ENCODE measurements around the gene MED15.
"Not testable (repeated sequence)": the region's sequence is repeated elsewhere in the genome, so short reads cannot be mapped to it uniquely, and the experiment has no call there.

Gene MED15

GRCh38 chr22:20483143-20483506 is 24.3 kb upstream of the MED15 start:
- DNase-seq (ENCODE audit: low spot score): not testable (repeated sequence)

DNA sequence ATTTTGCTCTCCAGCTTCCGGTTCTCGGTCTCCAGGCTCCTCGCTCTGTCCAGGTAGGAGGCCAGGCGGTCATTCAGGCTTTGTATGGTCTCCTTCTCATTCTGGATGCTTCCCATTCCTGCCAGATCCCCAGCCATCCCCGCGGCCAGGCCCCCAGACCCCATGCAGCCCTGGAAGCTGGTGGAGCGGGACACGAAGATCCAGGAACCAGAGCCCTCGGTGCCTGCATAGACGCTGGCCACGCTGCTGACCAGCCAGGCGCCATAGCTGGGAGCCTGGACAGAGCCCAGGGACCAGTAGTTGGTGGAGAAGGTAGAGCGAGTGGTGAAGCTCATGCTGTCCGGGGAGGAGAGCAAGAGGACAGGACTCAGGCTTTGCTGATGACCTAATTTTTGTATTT is 23.6 kb upstream of the MED15 start:
- DNase-seq (ENCODE audit: low spot score): no peak

DNA sequence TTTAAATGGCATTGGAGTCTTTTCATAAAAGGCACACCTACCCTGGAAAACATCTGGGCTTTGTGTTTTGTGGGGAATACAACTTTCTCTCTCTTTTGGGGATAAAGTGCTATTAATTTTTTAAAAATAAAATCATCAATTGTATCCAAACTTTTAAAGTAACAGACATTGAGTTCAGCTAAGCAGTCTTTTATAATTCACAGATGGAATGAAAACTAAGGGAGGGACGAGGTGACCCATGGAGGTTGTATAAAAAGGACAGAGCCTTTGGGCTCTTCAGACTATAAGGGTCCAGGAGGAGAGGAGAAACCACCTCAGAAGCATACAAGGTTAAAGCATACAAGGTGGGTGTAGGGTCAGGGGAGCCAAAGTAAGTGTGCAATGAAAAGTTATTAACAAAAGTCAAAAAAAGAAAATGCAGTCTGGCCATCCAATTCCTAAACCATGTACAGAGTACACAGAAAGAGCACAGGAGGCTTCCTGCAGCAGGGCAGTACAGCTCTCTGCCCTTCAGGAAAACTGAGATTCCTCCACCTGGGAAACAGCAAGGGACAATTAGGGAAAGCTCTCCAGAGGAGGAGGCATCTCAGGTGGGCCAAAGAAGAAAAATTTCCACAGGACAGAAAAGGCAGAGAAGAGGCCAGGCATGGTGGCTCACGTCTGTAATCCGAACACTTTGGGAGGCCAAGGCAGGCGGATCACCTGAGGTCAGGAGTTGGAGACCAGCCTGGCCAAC is 22.3 kb upstream of the MED15 start:
- no peak for DNase-seq (ENCODE audit: low spot score)

DNA sequence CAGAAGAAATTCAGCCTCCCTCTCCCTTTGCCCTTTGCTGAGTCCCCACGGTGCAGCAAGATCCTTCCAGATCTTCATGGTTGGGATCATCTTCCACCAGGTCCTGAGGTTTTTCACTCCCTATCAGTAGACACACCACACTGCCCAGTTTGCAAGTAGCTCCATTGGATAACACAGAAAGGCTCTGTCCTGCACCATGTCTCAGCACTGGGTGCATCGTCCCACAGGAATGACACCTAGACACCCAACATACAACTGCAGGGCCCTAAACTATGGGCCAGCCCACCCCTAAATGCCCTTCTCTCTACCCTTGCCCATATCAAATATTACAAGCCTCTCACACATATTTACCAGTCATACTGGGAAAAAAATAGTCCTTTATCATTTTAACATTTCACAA is 21.2 kb upstream of the MED15 start:
- no peak for DNase-seq (ENCODE audit: low spot score)

DNA sequence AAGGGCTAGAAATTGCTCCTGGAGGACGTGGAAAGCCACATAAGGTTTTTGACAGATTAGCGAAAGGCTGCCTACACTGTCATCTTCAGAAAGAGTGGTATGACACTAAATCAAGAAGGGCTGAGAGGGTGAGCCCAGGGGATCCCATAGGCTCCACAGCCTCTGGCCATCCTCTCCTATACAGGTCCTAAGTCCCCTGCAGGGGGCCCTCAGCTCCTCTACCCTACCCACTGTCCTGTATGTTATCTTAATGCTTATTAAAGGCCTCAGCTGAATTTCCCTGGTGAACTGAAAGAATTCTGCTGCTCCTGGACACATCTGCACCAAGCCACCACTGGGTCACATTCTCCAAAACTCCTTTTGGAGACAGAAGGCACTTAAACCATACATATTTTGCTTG is 19.7 kb upstream of the MED15 start:
- DNase-seq (ENCODE audit: low spot score): no peak

DNA sequence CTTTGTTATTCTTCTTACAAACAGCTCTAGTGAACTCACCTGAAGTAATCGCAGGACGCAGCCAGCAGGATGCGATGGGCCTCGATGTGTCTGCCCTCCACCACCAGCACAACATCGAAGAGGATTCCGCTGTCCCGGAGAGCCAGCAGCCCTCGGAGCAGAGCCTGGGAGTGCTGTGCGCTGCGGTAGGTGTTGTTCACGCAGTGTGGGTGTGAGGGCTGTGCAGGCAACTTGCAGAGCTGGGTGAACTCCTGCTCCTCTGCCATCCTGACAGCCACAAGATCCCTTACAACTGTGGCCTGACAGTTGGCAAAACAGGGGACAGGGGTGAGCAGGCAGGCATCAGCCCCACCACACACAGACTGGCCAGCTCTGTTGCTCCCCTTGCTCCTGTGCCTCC is 18.5 kb upstream of the MED15 start:
- DNase-seq (ENCODE audit: low spot score): no peak

- no peak for DNase-seq (ENCODE audit: low spot score)
Measured at GRCh38 chr22:20490183-20490940, 17.0 kb upstream of the MED15 start.

- DNase-seq (ENCODE audit: low spot score): no peak
Measured at GRCh38 chr22:20490941-20491307, 16.5 kb upstream of the MED15 start.

- no peak for DNase-seq (ENCODE audit: low spot score)
Measured at GRCh38 chr22:20491346-20491745, 16.1 kb upstream of the MED15 start.

- DNase-seq (ENCODE audit: low spot score): peak; percentile 41
Measured at GRCh38 chr22:20494978-20495860, 12.2 kb upstream of the MED15 start, which contains the start of gene KLHL22. Gene KLHL22, minus strand, starts transcription at chr22:20495795. Its CDS starts 6,584 bp downstream, at chr22:20489211.

- peak; percentile 98 for DNase-seq (ENCODE audit: low spot score)
Measured at GRCh38 chr22:20495861-20496681, 11.3 kb upstream of the MED15 start.

DNA sequence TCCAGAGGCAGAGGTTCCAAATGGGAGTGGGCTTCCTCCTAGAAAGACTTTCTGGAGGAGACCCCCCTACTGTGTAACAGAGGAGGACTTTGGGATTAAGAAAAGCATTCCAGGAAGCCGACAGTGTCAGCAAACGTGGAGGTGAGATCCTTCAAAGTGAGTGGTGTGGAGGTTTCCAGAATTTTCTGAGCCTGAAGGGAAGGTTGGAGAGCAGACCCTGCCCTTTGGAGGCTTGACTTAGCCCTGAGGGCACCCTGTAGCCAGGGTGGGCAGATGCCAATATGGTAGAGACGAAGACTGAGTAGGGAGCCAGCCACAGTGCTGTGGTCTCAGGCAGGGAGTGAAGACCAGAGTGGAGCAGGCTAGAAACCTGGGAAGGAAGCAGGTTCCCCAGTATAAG is 10.0 kb upstream of the MED15 start:
- no peak for DNase-seq (ENCODE audit: low spot score)

- no peak for DNase-seq (ENCODE audit: low spot score)
Measured at GRCh38 chr22:20498913-20499312, 8.5 kb upstream of the MED15 start.

DNA sequence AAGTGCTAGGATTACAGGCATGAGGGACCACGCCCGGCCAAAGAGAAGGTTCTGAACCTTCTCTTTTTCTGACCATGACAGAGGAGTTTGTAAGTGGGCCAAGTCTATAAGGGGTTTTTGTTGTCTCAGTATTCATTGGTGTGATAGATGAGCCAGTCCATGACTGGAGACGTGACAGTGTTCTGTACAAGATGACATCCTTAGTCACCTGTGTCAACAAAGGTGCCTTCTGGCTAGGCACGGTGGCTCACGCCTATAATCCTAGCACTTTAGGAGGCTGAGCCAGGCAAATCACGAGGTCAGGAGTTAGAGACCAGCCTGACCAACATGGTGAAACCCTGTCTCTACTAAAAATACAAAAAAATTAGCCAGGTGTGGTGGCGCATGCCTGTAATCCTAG is 7.6 kb upstream of the MED15 start:
- DNase-seq (ENCODE audit: low spot score): no peak

DNA sequence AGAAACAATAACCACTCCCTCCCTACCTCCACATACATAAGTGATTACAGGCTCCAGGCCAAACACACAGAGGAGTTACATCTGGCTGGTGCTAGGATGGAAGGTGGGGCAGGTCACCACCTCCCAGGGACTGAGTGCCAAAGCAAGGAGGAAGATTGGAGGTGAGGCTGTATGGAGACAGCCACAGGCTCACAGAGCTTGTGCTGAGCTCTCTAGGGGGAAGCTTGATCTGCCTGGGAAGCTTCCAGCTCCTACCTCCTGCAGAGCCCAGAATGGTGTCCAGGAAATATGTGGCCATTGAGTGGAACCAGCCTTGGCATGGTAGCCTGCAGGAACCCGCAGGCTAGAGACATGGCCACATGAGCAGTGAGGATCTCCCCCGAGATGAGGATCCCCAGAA is 3.6 kb upstream of the MED15 start:
- DNase-seq (ENCODE audit: low spot score): no peak

DNA sequence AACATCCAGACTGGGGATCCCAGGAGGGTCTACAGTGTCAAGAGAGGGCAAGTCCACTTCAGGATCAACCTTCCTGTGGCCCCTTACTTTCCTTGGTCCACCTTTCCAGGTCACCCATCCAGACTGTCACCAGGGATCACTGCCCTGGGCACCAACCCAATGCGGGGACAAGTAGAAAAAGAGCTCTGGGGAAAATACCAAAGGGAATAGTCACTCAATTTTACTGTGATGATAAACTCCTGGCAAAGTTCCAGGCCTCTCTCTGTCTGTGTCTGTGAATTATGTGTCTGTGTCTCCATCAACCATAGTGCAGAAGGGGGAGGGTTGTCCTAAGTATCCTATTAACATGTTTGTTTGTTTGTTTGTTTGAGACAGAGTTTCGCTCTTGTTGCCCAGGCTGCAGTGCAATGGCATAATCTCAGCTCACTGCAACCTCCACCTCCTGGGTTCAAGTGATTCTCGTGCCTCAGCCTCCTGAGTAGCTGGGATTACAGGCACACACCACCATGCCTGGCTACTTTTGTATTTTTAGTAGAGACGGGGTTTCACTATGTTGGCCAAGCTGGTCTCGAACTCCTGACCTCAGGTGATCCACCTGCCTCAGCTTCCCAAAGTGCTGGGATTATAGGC is 3.0 kb upstream of the MED15 start:
- not testable (repeated sequence) for DNase-seq (ENCODE audit: low spot score)

DNA sequence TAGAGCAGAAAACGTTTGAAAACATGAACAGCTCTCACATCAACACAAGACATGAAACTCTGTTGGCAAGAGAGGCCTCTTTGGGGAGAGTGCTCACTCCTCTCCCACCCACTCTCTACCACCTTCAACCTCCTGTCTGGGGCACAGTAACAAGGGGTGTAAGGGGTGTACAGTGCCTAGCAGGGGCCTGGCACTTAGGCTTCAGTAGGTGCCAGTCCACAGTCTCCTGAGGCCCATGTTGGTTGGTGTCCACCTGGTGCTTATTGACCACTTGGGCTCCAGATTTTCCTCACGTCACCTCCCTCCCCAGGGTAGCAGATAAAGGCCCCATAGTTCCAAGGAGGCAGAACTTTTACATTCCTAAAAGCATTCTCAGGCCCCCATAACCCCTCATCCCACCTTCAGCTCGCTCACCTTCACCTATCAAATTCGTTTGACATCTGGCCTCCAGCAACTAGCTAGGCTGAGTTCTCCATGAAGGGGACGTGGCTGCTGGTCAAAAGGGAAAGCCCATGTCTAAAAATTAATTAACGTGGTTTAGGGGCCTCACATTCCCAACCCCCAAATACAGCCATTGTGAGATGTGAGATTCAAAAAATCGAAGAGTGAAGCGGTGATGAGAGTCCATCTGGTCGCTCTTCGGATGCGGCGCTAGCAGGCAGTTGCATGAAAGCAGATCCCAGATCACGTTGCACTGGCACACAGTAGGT is 712 bp upstream of the MED15 start:
- DNase-seq (ENCODE audit: low spot score): no peak

DNA sequence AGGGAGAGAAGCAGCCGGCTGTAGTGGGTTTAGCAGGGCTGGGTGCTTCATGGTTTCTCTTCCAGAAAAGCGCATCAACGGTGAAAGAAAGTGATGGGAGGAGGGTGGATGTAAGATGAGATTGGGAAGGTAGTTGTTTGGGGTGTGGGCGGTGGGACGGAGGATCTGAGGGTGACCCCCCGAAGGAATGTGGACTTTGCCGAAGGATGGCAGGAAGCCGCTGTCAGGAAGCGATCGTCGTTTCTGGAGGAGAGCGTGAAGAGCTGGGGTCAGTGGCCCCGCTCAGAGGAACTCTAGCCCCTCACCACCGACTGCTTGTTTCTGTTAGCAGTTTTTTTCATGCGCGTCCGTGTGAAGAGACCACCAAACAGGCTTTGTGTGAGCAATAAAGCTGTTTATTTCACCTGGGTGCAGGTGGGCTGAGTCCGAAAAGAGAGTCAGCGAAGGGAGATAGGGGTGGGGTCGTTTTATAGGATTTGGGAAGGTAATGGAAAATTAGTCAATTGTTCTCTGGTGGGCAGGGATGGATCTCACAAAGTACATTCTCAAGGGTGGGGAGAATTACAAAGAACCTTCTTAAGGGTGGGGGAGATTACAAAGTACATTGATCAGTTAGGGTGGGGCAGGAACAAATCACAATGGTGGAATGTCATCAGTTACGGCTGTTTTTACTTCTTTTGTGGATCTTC is 801 bp downstream of the MED15 start:
- not testable (repeated sequence) for DNase-seq (ENCODE audit: low spot score)

DNA sequence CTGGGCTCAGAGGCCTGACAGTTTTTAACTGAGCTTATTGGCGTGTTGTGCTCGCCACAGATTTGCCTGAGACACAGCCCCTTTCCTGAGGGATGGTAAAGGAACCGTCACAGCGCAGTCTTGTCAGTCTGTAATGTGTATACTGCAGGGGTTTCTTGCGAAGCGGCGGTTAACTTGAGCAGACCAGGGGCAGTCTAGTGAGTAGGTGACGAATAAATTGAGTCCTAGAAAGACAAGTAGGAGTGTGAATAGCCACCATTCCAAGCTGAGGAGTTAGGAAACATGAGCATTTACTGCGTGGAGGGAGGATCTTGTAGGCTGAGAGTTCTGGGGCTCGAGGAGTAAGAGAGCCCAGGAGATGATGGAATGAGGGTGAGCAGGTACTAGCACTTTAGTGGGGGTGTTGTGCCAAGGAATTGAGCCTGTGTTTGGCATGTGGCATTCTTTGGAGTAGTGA is 1.4 kb downstream of the MED15 start:
- no peak for DNase-seq (ENCODE audit: low spot score)
